Kidney glomerular epithelial cell (primary cell): ENCODE results near the gene CCDC85C.
"Not testable (repeated sequence)": the region's sequence is repeated elsewhere in the genome, so short reads cannot be mapped to it uniquely, and the experiment has no call there.

ENCODE experiments used
- DNase-seq: peaks from one replicate; lab custom pipeline; 2025; lab: John Stamatoyannopoulos, UW

Gene CCDC85C

DNA sequence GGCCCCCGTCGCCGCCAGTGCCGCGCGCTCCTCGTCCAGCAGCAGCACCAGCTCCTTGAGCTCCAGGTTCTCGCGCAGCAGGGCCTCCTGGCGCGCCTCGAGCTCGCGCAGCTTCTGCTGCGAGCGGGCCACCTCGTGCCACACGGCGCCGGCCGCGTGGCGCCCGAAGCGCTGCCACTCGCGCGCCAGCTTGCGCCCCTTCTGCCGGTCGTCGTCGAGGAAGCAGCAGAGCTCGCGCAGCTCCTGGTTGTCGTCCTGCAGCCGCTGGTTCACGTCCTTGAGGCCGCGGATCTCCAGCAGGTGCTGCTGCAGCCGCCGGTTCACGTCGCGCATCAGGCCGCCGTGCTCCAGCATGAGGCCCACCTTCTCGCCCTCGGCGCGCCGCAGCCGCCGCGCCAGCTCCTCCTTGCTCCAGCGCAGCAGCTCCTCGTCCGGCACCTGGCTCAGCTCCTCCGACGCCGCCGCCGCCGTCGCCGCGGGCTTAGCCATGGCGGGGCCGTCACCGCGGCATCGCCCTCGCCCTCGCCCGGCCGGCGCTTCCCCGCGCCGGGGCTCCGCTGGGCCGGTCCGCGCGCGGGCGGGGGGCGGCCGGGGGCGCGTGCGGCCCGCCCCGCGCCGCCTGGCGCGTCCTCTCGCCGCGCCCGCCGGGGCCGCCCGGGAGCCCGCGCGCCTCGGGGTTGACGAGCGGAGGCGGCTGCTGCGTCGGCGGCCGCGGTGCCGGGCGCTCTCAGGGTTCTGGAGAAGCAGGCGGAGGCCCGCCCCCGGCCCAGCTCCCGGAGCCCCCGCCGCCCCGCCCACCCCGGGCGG lies at the start of gene CCDC85C:
TSS of gene CCDC85C (minus strand) at position 737 of the 807 bp plus-strand sequence. CDS start at position 489, 248 bp downstream.
- no peak for DNase-seq

DNA sequence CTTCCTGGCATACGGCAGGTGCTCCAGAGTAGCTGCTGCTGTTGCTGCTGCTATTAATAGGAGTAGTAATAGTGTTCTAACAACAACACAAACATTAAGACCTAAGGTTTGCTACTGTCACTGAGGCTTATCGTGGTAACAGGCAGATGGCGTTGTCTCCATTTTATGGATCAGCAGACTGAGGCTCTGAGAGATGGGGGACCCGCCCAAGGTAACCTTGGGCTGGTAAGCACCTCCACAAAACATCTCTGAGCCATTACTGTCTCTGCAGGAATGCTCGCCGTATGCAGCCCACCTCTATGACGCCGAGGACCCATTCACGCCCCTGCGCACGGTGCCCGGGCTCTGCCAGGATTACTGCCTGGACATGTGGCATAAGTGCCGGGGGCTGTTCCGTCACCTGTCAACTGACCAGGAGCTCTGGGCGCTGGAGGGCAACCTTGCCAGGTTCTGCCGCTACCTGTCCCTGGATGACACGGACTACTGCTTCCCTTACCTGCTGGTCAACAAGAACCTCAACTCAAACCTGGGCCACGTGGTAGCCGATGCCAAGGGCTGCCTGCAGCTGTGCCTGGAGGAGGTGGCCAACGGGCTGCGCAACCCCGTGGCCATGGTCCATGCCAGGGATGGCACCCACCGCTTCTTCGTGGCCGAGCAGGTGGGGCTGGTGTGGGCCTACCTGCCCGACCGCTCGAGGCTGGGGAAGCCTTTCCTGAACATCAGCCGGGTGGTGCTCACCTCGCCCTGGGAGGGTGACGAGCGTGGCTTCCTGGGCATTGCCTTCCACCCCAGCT lies 48.1 kb upstream of the CCDC85C start:
- DNase-seq = no peak

GRCh38 chr14:99650189-99650588 lies 46.2 kb upstream of the CCDC85C start:
- no peak for DNase-seq

- no peak for DNase-seq
Observed at GRCh38 chr14:99649643-99650042, 45.6 kb upstream of the CCDC85C start.

DNA sequence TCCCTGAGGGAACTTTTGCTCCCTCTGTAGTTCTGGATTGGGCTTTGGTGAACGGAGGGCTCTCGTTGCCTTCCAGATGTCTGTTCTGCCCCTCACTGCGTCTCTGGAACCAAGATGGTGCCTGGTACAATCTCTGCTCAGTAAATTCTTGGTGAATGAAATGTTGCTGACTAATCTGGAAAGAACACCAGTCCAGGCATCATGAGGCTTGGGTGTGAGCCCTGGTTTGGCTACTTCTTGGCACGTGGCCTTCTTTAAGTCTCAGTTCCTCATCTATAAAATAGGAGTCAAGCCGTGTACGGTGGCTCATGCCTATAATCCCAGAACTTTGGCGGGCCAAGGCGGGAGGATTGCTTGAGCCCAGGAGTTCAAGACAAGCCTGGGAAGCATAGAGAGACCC lies 45.2 kb upstream of the CCDC85C start:
- DNase-seq = no peak

GRCh38 chr14:99648027-99648784 lies 44.2 kb upstream of the CCDC85C start:
- DNase-seq = no peak

DNA sequence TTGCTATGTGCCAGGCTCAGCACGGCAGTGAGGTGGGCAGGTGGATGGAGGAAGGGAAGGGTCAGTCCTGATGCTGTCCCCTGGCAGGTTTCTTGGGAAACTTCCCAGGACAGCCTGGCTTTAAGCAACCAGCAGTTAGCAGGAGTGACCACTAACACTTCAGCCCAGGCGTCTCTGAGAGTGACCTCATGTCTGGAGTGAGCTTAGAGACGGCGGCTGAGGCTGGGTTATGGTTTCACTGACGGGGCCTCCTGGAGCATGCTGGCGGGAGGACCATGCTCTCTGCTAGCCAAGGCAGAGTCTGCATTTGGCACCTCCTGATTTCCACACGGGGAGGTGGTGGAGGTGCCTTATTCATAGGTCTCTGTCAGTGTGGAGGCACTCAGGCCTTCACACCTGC lies 43.4 kb upstream of the CCDC85C start:
- DNase-seq = no peak

- no peak for DNase-seq
Observed at GRCh38 chr14:99645545-99646505, 41.8 kb upstream of the CCDC85C start.

- no peak for DNase-seq
Observed at GRCh38 chr14:99644723-99645544, 40.9 kb upstream of the CCDC85C start, which contains the start of gene HHIPL1. Gene HHIPL1, plus strand, starts transcription at chr14:99645129. Its CDS starts 79 bp downstream, at chr14:99645208.

GRCh38 chr14:99644035-99644587 lies 40.1 kb upstream of the CCDC85C start:
- DNase-seq = no peak

GRCh38 chr14:99643343-99643742 lies 39.3 kb upstream of the CCDC85C start:
- DNase-seq = no peak

- DNase-seq = not testable (repeated sequence)
Observed at GRCh38 chr14:99642771-99643170, 38.8 kb upstream of the CCDC85C start.

DNA sequence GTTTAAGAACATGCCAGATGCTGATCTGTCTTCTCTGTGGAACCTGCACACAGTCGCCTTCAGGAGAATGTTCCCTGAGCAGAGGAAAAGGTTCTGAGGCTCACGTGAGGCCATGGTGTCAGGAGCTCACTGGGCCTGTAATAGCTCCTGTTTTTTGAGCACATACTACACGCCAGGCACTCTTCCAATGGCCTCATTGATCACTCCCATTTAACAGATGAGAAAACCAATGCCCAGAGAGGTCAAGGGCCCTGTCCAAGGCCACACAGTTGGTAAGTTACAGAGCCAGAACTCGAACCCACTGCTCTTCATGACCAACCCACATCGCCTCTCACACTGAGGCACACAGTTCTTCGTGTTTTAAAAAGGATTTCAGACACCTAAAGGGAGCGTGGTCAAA lies 33.6 kb upstream of the CCDC85C start:
- no peak for DNase-seq

DNA sequence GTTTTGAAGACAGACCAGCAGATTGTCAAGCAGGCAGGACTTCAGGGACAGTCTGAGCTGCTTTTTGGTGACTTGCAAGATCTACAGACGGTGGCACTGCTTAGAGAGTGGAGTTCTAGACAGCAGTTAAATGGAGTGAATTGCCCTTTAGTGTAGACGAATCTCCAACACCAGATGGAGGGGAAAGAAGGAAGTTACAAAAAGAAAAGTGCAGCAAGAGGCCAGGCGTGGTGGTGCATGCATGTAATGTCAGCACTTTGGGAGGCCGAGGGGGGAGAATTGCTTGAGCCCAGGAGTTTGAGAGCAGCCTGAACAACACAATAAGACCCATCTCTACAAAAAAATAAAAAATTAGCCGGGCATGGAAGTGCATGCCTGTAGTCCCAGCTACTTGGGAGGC lies 32.5 kb upstream of the CCDC85C start:
- DNase-seq = no peak

DNA sequence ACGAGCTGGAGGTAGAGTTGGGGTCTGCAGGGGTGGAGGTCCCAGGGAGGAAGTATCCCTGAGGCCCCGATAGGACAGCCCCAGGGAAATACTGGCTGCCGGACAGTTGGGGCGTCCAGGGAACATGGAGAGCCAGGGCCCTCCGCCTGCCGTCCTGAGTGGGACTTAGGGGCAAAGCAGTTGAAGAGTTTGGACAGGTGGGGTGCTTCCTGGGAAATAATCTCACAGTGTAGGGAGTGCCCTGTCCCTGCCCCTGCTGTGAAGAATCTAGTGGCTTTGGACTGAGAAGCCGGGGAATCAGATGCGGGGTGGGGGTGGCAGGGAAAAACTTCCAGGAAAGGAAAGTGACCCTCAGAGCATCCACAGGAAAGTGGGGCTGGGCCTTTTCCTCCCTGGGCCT lies 31.1 kb upstream of the CCDC85C start:
- no peak for DNase-seq

DNA sequence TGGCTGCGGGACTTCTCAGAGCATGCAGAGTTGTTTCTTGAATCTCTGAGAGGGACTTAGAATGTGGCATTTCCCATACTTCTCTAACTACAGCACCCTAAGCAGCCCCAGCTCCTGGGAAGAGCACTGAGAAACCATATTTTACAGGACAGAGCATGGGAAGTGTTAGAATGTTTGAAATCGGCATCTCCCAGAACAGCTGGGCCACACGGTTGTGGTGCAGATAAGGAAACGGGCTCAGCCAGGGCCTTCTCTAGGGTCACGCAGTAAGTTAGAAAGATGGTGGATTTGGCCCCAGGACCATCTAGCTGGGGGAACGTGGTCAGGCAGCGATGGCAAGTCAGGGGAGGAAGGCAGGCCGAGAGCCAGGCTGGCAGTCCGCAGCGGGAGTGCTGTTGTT lies 30.4 kb upstream of the CCDC85C start:
- DNase-seq = no peak

- DNase-seq = no peak
Observed at GRCh38 chr14:99633918-99634317, 29.9 kb upstream of the CCDC85C start.

- no peak for DNase-seq
Observed at GRCh38 chr14:99633141-99633540, 29.1 kb upstream of the CCDC85C start.

DNA sequence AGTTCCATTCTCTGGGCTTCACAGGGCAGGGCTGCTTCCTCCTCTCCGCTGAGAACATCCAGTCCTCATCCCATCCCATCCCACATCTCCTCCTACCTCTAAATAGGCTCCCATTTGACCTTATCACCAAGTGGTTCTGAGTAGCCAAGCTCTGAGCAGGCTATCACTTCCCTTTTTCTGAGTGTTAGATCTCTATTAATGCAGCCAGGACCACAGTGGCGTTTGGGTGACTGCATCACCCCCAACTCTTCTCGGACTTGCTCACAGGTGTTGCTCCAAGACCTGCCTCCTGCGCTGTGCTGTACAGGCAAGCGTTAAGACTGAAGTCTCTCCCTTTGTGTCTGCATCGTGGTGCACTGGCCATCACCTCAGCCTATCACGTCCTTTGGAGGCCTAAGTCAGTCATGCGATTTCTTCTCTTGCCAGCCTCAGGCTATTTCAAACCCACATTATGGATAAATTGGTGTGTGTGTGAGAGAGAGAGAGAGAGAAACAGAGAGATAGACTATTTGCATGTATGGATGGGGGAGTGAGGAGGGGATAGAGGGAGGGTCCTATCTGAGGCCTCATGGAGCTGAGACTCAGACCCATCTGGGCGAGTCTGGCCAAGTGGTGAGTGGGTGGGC lies 28.5 kb upstream of the CCDC85C start:
- no peak for DNase-seq

DNA sequence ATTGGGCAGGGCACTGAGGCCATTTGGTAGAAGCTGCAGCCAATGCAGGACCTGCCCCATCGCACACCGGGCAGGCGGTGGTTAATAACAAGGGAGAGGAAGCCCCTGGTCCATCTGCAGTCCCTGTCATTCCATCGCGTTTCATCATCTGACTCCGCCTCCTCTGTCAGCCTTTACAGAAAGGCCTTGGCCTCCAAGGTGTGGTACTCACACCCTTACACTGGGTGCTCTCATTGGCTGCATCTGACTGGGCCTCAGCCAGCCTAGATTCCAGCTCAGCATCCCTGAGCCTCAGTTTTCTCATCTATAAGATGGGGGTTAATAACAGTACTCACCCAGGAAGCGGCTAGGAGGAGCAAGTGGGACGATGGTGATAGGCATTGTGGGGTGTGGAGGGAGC lies 26.2 kb upstream of the CCDC85C start:
- DNase-seq = no peak
